Measurements from ENCODE around the gene CELF3. TPM values are rescaled to one million over a fixed set of nuclear protein-coding genes. Genes with fewer than 3 reads are reported as not detected.

CELF3 gene
- total and polyA plus RNA-seq, 9 of the 15 experiments (the other 6 are each of a cell fraction or from before 2014, with no cell fraction given), result not detected

DNA sequence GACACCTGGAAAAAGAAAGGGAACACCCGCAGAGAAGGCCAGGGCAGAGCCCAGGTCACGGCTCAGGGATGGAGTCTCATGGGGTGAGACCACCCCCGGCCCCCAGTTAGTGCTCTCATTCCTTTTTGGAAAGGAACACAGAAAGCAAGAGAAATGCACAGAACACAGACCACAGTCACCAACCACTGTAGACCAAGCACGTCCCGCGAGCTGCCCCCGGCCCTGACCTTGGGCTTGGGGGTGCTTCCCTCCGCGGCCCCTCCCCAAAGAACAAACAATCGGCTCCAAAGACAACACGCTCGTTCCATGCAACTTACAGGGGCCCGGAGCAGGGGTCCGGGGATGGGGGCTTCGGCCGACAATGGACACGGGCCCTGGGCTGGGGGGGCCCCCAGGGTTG lies 12.8 kb downstream of the CELF3 start:
- FAIRE-seq, result no peak
- BruUV-seq (replicated peaks), result no TSS peak
- Histone ChIP-seq H3K9ac (ENCODE audit: insufficient read depth in 1 of 2, low read depth in 2 of 2, low read length in 2 of 2) (no peak overlapping the region), H3K36me3 (ENCODE audit: control insufficient read depth, insufficient read depth, low read length) (0 out of 3 replicates have a peak, but pooled peaks cover 4% of the 10 kb centered on the region), H3K79me2 (ENCODE audit: control insufficient read depth, insufficient read depth, low read length) (no peaks in the 10 kb centered on the region), H2AFZ (ENCODE audit: low read depth, low read length) (no peak overlapping the region), H3K27me3 (ENCODE audit: control insufficient read depth in 2 of 2, insufficient read depth in 2 of 2, low read length in 2 of 2) (peaks cover 0 to 17% of the 10 kb centered on the region in 2 experiments; a peak in 2 of 5 replicates), H3K4me2 (ENCODE audit: insufficient read depth, low read length) (no peak overlapping the region), H3K27ac (ENCODE audit: extremely low read depth, low read depth, low read length) (no peak overlapping the region), H3K9me3 (replicated peaks; ENCODE audit: control insufficient read depth, insufficient read depth, low read depth, low read length) (no peaks in the 10 kb centered on the region; the same call in 1 of the 2 replicates), H3K4me3 (no peak overlapping the region), H3K9me1 (ENCODE audit: control insufficient read depth, insufficient read depth, low read length) (no peaks in the 10 kb centered on the region), H4K20me1 (replicated peaks; ENCODE audit: control insufficient read depth, insufficient read depth, low read length) (0 out of 2 replicates have a peak, but pooled peaks cover 14% of the 10 kb centered on the region), H3K4me1 (replicated peaks in 1 of 2; ENCODE audit: control insufficient read depth in 2 of 2, insufficient read depth in 2 of 2, low read length in 2 of 2) (peaks cover 0 to 13% of the 10 kb centered on the region in 2 experiments; a peak in 2 of 5 replicates)
- no peak for ATAC-seq
- no peak for DNase-seq (ENCODE audit: extremely low read depth in 1 of 4, low spot score in 3 of 4)
- ChIA-PET POLR2A (no interaction called here), CTCF (ENCODE audit: low intra/inter-chr PET ratio) (no interaction called here)
- 64% methylated on average over 5 of the region's 17 CpGs for WGBS (ENCODE audit: insufficient coverage, low coverage, missing lambda C conversion rate)
- in situ Hi-C loops (cut with MboI), result no loop called here
- intact Hi-C loops (cut with micrococcal nuclease), result no loop called here
- TF ChIP-seq, protein P1, sequence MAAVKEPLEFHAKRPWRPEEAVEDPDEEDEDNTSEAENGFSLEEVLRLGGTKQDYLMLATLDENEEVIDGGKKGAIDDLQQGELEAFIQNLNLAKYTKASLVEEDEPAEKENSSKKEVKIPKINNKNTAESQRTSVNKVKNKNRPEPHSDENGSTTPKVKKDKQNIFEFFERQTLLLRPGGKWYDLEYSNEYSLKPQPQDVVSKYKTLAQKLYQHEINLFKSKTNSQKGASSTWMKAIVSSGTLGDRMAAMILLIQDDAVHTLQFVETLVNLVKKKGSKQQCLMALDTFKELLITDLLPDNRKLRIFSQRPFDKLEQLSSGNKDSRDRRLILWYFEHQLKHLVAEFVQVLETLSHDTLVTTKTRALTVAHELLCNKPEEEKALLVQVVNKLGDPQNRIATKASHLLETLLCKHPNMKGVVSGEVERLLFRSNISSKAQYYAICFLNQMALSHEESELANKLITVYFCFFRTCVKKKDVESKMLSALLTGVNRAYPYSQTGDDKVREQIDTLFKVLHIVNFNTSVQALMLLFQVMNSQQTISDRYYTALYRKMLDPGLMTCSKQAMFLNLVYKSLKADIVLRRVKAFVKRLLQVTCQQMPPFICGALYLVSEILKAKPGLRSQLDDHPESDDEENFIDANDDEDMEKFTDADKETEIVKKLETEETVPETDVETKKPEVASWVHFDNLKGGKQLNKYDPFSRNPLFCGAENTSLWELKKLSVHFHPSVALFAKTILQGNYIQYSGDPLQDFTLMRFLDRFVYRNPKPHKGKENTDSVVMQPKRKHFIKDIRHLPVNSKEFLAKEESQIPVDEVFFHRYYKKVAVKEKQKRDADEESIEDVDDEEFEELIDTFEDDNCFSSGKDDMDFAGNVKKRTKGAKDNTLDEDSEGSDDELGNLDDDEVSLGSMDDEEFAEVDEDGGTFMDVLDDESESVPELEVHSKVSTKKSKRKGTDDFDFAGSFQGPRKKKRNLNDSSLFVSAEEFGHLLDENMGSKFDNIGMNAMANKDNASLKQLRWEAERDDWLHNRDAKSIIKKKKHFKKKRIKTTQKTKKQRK (IDR thresholded peaks at IDR 0.05; ENCODE audit: borderline replicate concordance, low read depth, low read length), result no peak
- no peak for TF ChIP-seq MCM2 (IDR thresholded peaks at IDR 0.05; ENCODE audit: low read depth)
- TF ChIP-seq, protein P2, sequence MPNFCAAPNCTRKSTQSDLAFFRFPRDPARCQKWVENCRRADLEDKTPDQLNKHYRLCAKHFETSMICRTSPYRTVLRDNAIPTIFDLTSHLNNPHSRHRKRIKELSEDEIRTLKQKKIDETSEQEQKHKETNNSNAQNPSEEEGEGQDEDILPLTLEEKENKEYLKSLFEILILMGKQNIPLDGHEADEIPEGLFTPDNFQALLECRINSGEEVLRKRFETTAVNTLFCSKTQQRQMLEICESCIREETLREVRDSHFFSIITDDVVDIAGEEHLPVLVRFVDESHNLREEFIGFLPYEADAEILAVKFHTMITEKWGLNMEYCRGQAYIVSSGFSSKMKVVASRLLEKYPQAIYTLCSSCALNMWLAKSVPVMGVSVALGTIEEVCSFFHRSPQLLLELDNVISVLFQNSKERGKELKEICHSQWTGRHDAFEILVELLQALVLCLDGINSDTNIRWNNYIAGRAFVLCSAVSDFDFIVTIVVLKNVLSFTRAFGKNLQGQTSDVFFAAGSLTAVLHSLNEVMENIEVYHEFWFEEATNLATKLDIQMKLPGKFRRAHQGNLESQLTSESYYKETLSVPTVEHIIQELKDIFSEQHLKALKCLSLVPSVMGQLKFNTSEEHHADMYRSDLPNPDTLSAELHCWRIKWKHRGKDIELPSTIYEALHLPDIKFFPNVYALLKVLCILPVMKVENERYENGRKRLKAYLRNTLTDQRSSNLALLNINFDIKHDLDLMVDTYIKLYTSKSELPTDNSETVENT (CRISPR knock-in tag; IDR thresholded peaks at IDR 0.05), result no peak
- no peak for TF ChIP-seq CBFB (CRISPR knock-in tag; IDR thresholded peaks at IDR 0.05)
- TF ChIP-seq, protein P3, sequence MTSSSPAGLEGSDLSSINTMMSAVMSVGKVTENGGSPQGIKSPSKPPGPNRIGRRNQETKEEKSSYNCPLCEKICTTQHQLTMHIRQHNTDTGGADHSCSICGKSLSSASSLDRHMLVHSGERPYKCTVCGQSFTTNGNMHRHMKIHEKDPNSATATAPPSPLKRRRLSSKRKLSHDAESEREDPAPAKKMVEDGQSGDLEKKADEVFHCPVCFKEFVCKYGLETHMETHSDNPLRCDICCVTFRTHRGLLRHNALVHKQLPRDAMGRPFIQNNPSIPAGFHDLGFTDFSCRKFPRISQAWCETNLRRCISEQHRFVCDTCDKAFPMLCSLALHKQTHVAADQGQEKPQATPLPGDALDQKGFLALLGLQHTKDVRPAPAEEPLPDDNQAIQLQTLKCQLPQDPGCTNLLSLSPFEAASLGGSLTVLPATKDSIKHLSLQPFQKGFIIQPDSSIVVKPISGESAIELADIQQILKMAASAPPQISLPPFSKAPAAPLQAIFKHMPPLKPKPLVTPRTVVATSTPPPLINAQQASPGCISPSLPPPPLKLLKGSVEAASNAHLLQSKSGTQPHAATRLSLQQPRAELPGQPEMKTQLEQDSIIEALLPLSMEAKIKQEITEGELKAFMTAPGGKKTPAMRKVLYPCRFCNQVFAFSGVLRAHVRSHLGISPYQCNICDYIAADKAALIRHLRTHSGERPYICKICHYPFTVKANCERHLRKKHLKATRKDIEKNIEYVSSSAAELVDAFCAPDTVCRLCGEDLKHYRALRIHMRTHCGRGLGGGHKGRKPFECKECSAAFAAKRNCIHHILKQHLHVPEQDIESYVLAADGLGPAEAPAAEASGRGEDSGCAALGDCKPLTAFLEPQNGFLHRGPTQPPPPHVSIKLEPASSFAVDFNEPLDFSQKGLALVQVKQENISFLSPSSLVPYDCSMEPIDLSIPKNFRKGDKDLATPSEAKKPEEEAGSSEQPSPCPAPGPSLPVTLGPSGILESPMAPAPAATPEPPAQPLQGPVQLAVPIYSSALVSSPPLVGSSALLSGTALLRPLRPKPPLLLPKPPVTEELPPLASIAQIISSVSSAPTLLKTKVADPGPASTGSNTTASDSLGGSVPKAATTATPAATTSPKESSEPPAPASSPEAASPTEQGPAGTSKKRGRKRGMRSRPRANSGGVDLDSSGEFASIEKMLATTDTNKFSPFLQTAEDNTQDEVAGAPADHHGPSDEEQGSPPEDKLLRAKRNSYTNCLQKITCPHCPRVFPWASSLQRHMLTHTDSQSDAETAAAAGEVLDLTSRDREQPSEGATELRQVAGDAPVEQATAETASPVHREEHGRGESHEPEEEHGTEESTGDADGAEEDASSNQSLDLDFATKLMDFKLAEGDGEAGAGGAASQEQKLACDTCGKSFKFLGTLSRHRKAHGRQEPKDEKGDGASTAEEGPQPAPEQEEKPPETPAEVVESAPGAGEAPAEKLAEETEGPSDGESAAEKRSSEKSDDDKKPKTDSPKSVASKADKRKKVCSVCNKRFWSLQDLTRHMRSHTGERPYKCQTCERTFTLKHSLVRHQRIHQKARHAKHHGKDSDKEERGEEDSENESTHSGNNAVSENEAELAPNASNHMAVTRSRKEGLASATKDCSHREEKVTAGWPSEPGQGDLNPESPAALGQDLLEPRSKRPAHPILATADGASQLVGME (CRISPR knock-in tag; IDR thresholded peaks at IDR 0.05), result no peak
- TF ChIP-seq ZNF212 (CRISPR knock-in tag; IDR thresholded peaks at IDR 0.05), result no peak
- TF ChIP-seq IFI16 (CRISPR knock-in tag; IDR thresholded peaks at IDR 0.05), result no peak
- no peak for TF ChIP-seq FOXP1 (CRISPR knock-in tag; IDR thresholded peaks at IDR 0.05)
- TF ChIP-seq MAFK (IDR thresholded peaks at IDR 0.05; ENCODE audit: low read length), result no peak
- TF ChIP-seq GTF2A2 (tag; IDR thresholded peaks at IDR 0.05), result no peak
- TF ChIP-seq SMARCA5 (IDR thresholded peaks at IDR 0.05), result no peak
- TF ChIP-seq MXI1 (IDR thresholded peaks at IDR 0.05; ENCODE audit: low read depth, low read length), result no peak
- no peak for TF ChIP-seq ZNF24 (IDR thresholded peaks at IDR 0.05)
